HepG2 (cell line): ENCODE results near the gene ACADVL. TPM values are rescaled to one million over a fixed set of nuclear protein-coding genes. Genes with fewer than 3 reads are reported as not detected.
A peak's percentile ranks its signal among the peaks of the same experiment; 100 is the strongest.

Experiments used
- AHDC1 ChIP-seq: sonication (generic); formaldehyde crosslinking; IDR thresholded peaks from 2 replicates; pipeline ENCODE4 v1.5.1; 2020; ENCODE audit warnings: mild to moderate bottlenecking, missing genetic modification reagents, borderline replicate concordance
- ETV5 ChIP-seq: IDR thresholded peaks from 2 replicates; pipeline ENCODE4 v1.6.1; 2018; ENCODE audit warnings: missing biosample characterization, missing genetic modification reagents, inconsistent platforms, borderline replicate concordance
- GTF3A ChIP-seq: sonication (generic); formaldehyde crosslinking; conservative IDR thresholded peaks from 2 replicates; pipeline ENCODE4 v1.4.0; 2020; ENCODE audit warnings: mild to moderate bottlenecking, missing genetic modification reagents
- REL ChIP-seq: sonication (generic); formaldehyde crosslinking; conservative IDR thresholded peaks from 2 replicates; pipeline ENCODE4 v1.8.0; 2022; ENCODE audit warnings: mild to moderate bottlenecking, missing genetic modification reagents, moderate library complexity
- RORA ChIP-seq: sonication (generic); formaldehyde crosslinking; IDR thresholded peaks from 2 replicates; pipeline ENCODE4 v1.5.0; 2020; ENCODE audit warnings: mild to moderate bottlenecking, missing genetic modification reagents, moderate library complexity
- SATB2 ChIP-seq: sonication (generic); formaldehyde crosslinking; IDR thresholded peaks from 2 replicates; pipeline ENCODE4 v1.5.0; 2020; ENCODE audit warnings: missing genetic modification reagents
- SMAD9 ChIP-seq: sonication (generic); formaldehyde crosslinking; IDR thresholded peaks from 2 replicates; pipeline ENCODE4 v1.5.1; 2020; ENCODE audit warnings: mild to moderate bottlenecking, missing genetic modification reagents
- TCF7 ChIP-seq: sonication (generic); IDR thresholded peaks from 2 replicates; pipeline ENCODE4 v1.6.1; 2016; ENCODE audit warnings: antibody characterized with exemption, low read depth
- TFAP4 ChIP-seq: sonication (generic); IDR thresholded peaks from 2 replicates; pipeline ENCODE4 v1.6.1; 2016; ENCODE audit warnings: low read depth, borderline replicate concordance
- ZBTB43 ChIP-seq: sonication (generic); formaldehyde crosslinking; conservative IDR thresholded peaks from 2 replicates; pipeline ENCODE4 v1.4.0; 2020; ENCODE audit warnings: missing genetic modification reagents
- ZBTB49 ChIP-seq: sonication (generic); formaldehyde crosslinking; IDR thresholded peaks from 2 replicates; pipeline ENCODE4 v1.4.0; 2020; ENCODE audit warnings: missing genetic modification reagents, borderline replicate concordance
- ZNF281 ChIP-seq: sonication (generic); formaldehyde crosslinking; IDR thresholded peaks from 2 replicates; pipeline ENCODE4 v1.4.0; 2020; ENCODE audit warnings: missing genetic modification reagents, borderline replicate concordance
- ZNF530 ChIP-seq: sonication (generic); formaldehyde crosslinking; IDR thresholded peaks from 2 replicates; pipeline ENCODE4 v1.5.0; 2020; ENCODE audit warnings: low read depth, mild to moderate bottlenecking, missing genetic modification reagents
- ZNF619 ChIP-seq: sonication (generic); formaldehyde crosslinking; IDR thresholded peaks from 2 replicates; pipeline ENCODE4 v1.4.0; 2020; ENCODE audit warnings: mild to moderate bottlenecking, missing genetic modification reagents
- ZNF878 ChIP-seq: sonication (generic); formaldehyde crosslinking; IDR thresholded peaks from 2 replicates; pipeline ENCODE4 v1.8.1; 2023; ENCODE audit warnings: mild to moderate bottlenecking, missing genetic modification reagents, moderate library complexity
- polyA plus RNA-seq, 8 experiments: library from polyadenylated mRNA; depleted of rRNA in 3 of 8; stranded (reverse) in 7 of 8; unstranded in 1 of 8; fragments of >200 nt; fragmentation: Illumina TruSeq in 4 of 8; extraction: Trizol in 4 of 8; gene quantifications; 2 replicates each; pipeline versions ENCODE4 v1.2.1 to v1.2.3, GENCODE V29; 2011 to 2016; ENCODE audit warnings: low read depth in 4 of 8, missing spikeins in 1 of 8, mixed read lengths in 1 of 8; ENCODE audit not compliant: insufficient read depth in 1 of 8
- total RNA-seq, 5 experiments: library from RNA; depleted of rRNA; stranded (reverse); fragments of >200 nt; fragmentation: Illumina TruSeq; extraction: Trizol; gene quantifications; 2 replicates each; pipeline ENCODE4 v1.2.3, GENCODE V29; 2016; ENCODE audit warnings: low read depth in 1 of 5

Gene ACADVL
- total and polyA plus RNA-seq, 2 of the 13 experiments (the other 11 are each of a cell fraction or from before 2014, with no cell fraction given): 219 to 412 TPM

- no peak for TF ChIP-seq AHDC1
- TF ChIP-seq SMAD9 (CRISPR knock-in tag): no peak
- TF ChIP-seq ZNF281 (CRISPR knock-in tag): no peak
- TF ChIP-seq ETV5 (CRISPR knock-in tag): no peak
- no peak for TF ChIP-seq ZBTB43 (CRISPR knock-in tag)
- no peak for TF ChIP-seq TFAP4
- TF ChIP-seq RORA (CRISPR knock-in tag): no peak
- 0 out of 2 replicates have a peak, but pooled peaks have one; percentile 41 for TF ChIP-seq SATB2 (CRISPR knock-in tag)
- no peak for TF ChIP-seq ZNF878 (CRISPR knock-in tag)
- no peak for TF ChIP-seq ZNF530
- no peak for TF ChIP-seq GTF3A (CRISPR knock-in tag)
- 0 out of 2 replicates have a peak, but pooled peaks have one; percentile 8 for TF ChIP-seq REL (CRISPR knock-in tag)
- no peak for TF ChIP-seq ZBTB49 (CRISPR knock-in tag)
- no peak for TF ChIP-seq TCF7
- no peak for TF ChIP-seq ZNF619 (CRISPR knock-in tag)
Measured at GRCh38 chr17:7250695-7251627, 31.2 kb downstream of the ACADVL start (continued).
